ENCODE data around the gene PTPRU. TPM values are rescaled to one million over a fixed set of nuclear protein-coding genes. Genes with fewer than 3 reads are reported as not detected.

The PTPRU gene
- total RNA-seq, 1 experiment from 2014 or later: 6.8 TPM

GRCh38 chr1:29291756-29292155 lies 55.4 kb downstream of the PTPRU start:
- intact Hi-C loops (cut with micrococcal nuclease; ENCODE audit: unreplicated experiment): no loop called here
- Histone ChIP-seq H3K27me3 (replicated peaks; ENCODE audit: insufficient read depth, low read depth, low read length, poor library complexity) (no peaks in the 10 kb centered on the region), H3K4me1 (ENCODE audit: insufficient read depth, low read length, poor library complexity, severe bottlenecking) (no peaks in the 10 kb centered on the region), H3K36me3 (ENCODE audit: insufficient read depth, low read length, poor library complexity, severe bottlenecking) (no peaks in the 10 kb centered on the region), H3K4me3 (ENCODE audit: low read depth, low read length, poor library complexity, severe bottlenecking) (no peak overlapping the region), H3K9me3 (ENCODE audit: low read depth, low read length, poor library complexity, severe bottlenecking) (no peaks in the 10 kb centered on the region), H3K27ac (ENCODE audit: low read depth, low read length, poor library complexity, severe bottlenecking) (no peak overlapping the region)
- no peak for TF ChIP-seq EZH2 (IDR thresholded peaks at IDR 0.05; ENCODE audit: borderline replicate concordance, low read depth, low read length, poor library complexity, severe bottlenecking)
- no peak for DNase-seq (ENCODE audit: low spot score)
- CTCF ChIA-PET: no interaction called here
- POLR2A ChIA-PET (ENCODE audit: low non-redundant PET): no interaction called here
- BruUV-seq (replicated peaks): no TSS peak

DNA sequence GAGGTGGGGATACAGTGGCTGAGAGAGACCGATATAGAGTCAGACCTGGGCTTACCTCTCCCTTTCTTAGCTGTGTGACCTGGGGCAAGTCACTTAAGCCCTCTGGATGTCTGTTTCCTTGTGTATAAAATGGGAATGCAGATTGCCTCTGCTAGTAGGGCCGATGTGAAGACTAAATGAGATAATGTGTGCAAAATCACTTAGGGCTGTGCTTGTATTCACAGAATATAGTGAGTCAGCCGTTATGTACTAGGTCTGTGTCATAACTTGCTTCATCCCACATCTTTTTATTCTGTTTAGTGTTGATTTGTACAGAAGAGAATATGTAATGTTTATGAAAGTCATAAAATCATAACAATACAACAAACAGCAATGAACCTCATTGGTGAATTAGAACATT lies 56.0 kb downstream of the PTPRU start:
- no TSS peak for BruUV-seq (replicated peaks)
- H3K36me3 ChIP-seq (ENCODE audit: insufficient read depth, low read length, poor library complexity, severe bottlenecking): no peaks in the 10 kb centered on the region
- intact Hi-C loops (cut with micrococcal nuclease; ENCODE audit: unreplicated experiment): no loop called here

DNA sequence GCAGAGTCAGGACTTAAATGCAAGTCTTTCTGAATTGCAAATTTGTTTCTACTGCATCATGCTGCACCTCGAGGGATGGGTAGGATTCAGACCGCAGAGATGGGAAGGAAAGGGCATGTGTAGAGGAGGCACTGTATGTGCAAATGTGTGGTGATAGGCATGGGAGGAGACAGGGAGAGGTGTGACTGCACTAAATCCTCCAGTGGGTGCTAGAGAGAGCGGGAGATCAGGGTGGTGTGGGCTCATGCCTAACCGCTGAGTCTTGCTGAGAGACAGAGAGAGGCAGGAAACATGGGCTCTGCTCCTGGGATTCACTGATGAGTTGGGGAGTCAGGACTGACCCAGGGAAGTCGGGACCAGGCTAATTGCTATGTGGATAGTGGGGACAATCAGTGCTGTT lies 61.1 kb downstream of the PTPRU start:
- H3K27ac ChIP-seq (ENCODE audit: low read depth, low read length, poor library complexity, severe bottlenecking): no peak overlapping the region
- intact Hi-C loops (cut with micrococcal nuclease; ENCODE audit: unreplicated experiment): no loop called here
- BruUV-seq (replicated peaks): no TSS peak
- TF ChIP-seq CTCF (conservative IDR thresholded peaks at IDR 0.05; ENCODE audit: low read depth, low read length) (no peak), EZH2 (IDR thresholded peaks at IDR 0.05; ENCODE audit: borderline replicate concordance, low read depth, low read length, poor library complexity, severe bottlenecking) (no peak)
- H3K36me3 ChIP-seq (ENCODE audit: insufficient read depth, low read length, poor library complexity, severe bottlenecking): no peaks in the 10 kb centered on the region
- no peaks in the 10 kb centered on the region for H3K9me3 ChIP-seq (ENCODE audit: low read depth, low read length, poor library complexity, severe bottlenecking)
- H3K4me1 ChIP-seq (ENCODE audit: insufficient read depth, low read length, poor library complexity, severe bottlenecking): no peaks in the 10 kb centered on the region
- no peak overlapping the region for H3K4me3 ChIP-seq (ENCODE audit: low read depth, low read length, poor library complexity, severe bottlenecking)
- CTCF ChIA-PET: no interaction called here
- no peak for DNase-seq (ENCODE audit: low spot score)
- no peaks in the 10 kb centered on the region for H3K27me3 ChIP-seq (replicated peaks; ENCODE audit: insufficient read depth, low read depth, low read length, poor library complexity)
- POLR2A ChIA-PET (ENCODE audit: low non-redundant PET): no interaction called here

More for the DNA sequence above, 56.0 kb downstream of the PTPRU start:
- Histone ChIP-seq H3K4me1 (ENCODE audit: insufficient read depth, low read length, poor library complexity, severe bottlenecking) (no peaks in the 10 kb centered on the region), H3K4me3 (ENCODE audit: low read depth, low read length, poor library complexity, severe bottlenecking) (no peak overlapping the region), H3K27ac (ENCODE audit: low read depth, low read length, poor library complexity, severe bottlenecking) (no peak overlapping the region), H3K27me3 (replicated peaks; ENCODE audit: insufficient read depth, low read depth, low read length, poor library complexity) (no peaks in the 10 kb centered on the region), H3K9me3 (ENCODE audit: low read depth, low read length, poor library complexity, severe bottlenecking) (no peaks in the 10 kb centered on the region)
- ChIA-PET CTCF (no interaction called here), POLR2A (ENCODE audit: low non-redundant PET) (no interaction called here)
- no peak for DNase-seq (ENCODE audit: low spot score)
- TF ChIP-seq EZH2 (IDR thresholded peaks at IDR 0.05; ENCODE audit: borderline replicate concordance, low read depth, low read length, poor library complexity, severe bottlenecking) (no peak), CTCF (conservative IDR thresholded peaks at IDR 0.05; ENCODE audit: low read depth, low read length) (no peak)

DNA sequence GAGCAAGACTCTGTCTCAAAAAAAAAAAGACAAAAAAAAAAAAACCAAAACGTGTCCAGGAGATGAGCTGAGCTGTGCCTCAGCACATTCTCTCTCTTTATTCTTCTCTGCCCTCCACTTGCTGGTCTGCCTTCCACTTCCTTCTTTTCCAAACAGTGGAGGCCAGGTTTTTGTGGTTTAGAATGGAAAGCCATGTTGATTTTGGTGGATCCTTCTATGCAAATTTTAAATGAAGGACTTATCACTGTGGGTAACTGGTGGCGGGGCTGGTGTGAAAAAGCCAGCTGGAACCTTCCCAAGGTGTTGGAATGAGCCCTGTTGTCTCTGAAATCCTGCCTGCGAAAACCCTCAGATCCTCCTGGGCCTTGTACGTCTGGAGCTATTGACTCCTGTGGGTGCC lies 61.9 kb downstream of the PTPRU start:
- DNase-seq (ENCODE audit: low spot score): no peak
- intact Hi-C loops (cut with micrococcal nuclease; ENCODE audit: unreplicated experiment): no loop called here
- no peak for TF ChIP-seq CTCF (conservative IDR thresholded peaks at IDR 0.05; ENCODE audit: low read depth, low read length)
- no peak for TF ChIP-seq EZH2 (IDR thresholded peaks at IDR 0.05; ENCODE audit: borderline replicate concordance, low read depth, low read length, poor library complexity, severe bottlenecking)
- POLR2A ChIA-PET (ENCODE audit: low non-redundant PET): no interaction called here
- no TSS peak for BruUV-seq (replicated peaks)
- Histone ChIP-seq H3K9me3 (ENCODE audit: low read depth, low read length, poor library complexity, severe bottlenecking) (no peaks in the 10 kb centered on the region), H3K36me3 (ENCODE audit: insufficient read depth, low read length, poor library complexity, severe bottlenecking) (no peaks in the 10 kb centered on the region), H3K27ac (ENCODE audit: low read depth, low read length, poor library complexity, severe bottlenecking) (no peak overlapping the region), H3K27me3 (replicated peaks; ENCODE audit: insufficient read depth, low read depth, low read length, poor library complexity) (no peaks in the 10 kb centered on the region), H3K4me3 (ENCODE audit: low read depth, low read length, poor library complexity, severe bottlenecking) (no peak overlapping the region), H3K4me1 (ENCODE audit: insufficient read depth, low read length, poor library complexity, severe bottlenecking) (no peaks in the 10 kb centered on the region)
- CTCF ChIA-PET: no interaction called here

Measured in A673 (cell line).